A549 (cell line): ENCODE measurements around the gene ANO3.

Experiments used
- CBX8 ChIP-seq: fragments of 200-600 bp; sonication (generic); IDR thresholded peaks from 2 replicates; pipeline ENCODE4 v1.6.1; 2016
- MAFK ChIP-seq: fragments of 450-650 bp; IDR thresholded peaks from 2 replicates; pipeline ENCODE4 v1.6.1; 2014; ENCODE audit not compliant: partially characterized antibody
- MYC ChIP-seq: IDR thresholded peaks from 2 replicates; pipeline ENCODE4 v1.6.1; 2012; ENCODE audit warnings: mild to moderate bottlenecking, inconsistent platforms, low read length, improper control_type of control experiment, borderline replicate concordance
- POLR2A ChIP-seq: IDR thresholded peaks from 2 replicates; pipeline ENCODE4 v1.6.1; 2012; ENCODE audit warnings: mild to moderate bottlenecking, low read length
- RFX5 ChIP-seq: fragments of 450-650 bp; IDR thresholded peaks from 2 replicates; pipeline ENCODE4 v1.7.1; 2014; ENCODE audit warnings: antibody characterized with exemption, mild to moderate bottlenecking, moderate library complexity
- ZNF302 ChIP-seq: fragments of 250-450 bp; sonication (Bioruptor Pico); IDR thresholded peaks from 2 replicates; pipeline ENCODE4 v1.9.0; 2021; ENCODE audit warnings: inconsistent platforms, mild to moderate bottlenecking, moderate library complexity
- TF ChIP-seq, protein P1 (sequence below): fragments of >200 bp; sonication (Bioruptor Twin); formaldehyde crosslinking; IDR thresholded peaks from 3 replicates; pipeline ENCODE4 v1.5.1; 2016
- TF ChIP-seq, protein P2 (sequence below): fragments of >200 bp; sonication (Bioruptor Twin); formaldehyde crosslinking; IDR thresholded peaks from 3 replicates; pipeline ENCODE4 v1.6.1; 2016
- TF ChIP-seq, protein P3 (sequence below): fragments of 200-600 bp; sonication (generic); IDR thresholded peaks from 2 replicates; pipeline ENCODE4 v1.6.1; 2016; ENCODE audit warnings: antibody characterized with exemption, mild to moderate bottlenecking, moderate library complexity

- no peak for TF ChIP-seq RFX5
- no peak for TF ChIP-seq ZNF302 (CRISPR knock-in tag)
- no peak for TF ChIP-seq POLR2A
- TF ChIP-seq, protein P1, sequence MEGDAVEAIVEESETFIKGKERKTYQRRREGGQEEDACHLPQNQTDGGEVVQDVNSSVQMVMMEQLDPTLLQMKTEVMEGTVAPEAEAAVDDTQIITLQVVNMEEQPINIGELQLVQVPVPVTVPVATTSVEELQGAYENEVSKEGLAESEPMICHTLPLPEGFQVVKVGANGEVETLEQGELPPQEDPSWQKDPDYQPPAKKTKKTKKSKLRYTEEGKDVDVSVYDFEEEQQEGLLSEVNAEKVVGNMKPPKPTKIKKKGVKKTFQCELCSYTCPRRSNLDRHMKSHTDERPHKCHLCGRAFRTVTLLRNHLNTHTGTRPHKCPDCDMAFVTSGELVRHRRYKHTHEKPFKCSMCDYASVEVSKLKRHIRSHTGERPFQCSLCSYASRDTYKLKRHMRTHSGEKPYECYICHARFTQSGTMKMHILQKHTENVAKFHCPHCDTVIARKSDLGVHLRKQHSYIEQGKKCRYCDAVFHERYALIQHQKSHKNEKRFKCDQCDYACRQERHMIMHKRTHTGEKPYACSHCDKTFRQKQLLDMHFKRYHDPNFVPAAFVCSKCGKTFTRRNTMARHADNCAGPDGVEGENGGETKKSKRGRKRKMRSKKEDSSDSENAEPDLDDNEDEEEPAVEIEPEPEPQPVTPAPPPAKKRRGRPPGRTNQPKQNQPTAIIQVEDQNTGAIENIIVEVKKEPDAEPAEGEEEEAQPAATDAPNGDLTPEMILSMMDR: no peak
- no peak for TF ChIP-seq MAFK
- TF ChIP-seq, protein P2, sequence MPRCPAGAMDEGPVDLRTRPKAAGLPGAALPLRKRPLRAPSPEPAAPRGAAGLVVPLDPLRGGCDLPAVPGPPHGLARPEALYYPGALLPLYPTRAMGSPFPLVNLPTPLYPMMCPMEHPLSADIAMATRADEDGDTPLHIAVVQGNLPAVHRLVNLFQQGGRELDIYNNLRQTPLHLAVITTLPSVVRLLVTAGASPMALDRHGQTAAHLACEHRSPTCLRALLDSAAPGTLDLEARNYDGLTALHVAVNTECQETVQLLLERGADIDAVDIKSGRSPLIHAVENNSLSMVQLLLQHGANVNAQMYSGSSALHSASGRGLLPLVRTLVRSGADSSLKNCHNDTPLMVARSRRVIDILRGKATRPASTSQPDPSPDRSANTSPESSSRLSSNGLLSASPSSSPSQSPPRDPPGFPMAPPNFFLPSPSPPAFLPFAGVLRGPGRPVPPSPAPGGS: no peak
- no peak for TF ChIP-seq CBX8
- TF ChIP-seq MYC: no peak
- TF ChIP-seq, protein P3, sequence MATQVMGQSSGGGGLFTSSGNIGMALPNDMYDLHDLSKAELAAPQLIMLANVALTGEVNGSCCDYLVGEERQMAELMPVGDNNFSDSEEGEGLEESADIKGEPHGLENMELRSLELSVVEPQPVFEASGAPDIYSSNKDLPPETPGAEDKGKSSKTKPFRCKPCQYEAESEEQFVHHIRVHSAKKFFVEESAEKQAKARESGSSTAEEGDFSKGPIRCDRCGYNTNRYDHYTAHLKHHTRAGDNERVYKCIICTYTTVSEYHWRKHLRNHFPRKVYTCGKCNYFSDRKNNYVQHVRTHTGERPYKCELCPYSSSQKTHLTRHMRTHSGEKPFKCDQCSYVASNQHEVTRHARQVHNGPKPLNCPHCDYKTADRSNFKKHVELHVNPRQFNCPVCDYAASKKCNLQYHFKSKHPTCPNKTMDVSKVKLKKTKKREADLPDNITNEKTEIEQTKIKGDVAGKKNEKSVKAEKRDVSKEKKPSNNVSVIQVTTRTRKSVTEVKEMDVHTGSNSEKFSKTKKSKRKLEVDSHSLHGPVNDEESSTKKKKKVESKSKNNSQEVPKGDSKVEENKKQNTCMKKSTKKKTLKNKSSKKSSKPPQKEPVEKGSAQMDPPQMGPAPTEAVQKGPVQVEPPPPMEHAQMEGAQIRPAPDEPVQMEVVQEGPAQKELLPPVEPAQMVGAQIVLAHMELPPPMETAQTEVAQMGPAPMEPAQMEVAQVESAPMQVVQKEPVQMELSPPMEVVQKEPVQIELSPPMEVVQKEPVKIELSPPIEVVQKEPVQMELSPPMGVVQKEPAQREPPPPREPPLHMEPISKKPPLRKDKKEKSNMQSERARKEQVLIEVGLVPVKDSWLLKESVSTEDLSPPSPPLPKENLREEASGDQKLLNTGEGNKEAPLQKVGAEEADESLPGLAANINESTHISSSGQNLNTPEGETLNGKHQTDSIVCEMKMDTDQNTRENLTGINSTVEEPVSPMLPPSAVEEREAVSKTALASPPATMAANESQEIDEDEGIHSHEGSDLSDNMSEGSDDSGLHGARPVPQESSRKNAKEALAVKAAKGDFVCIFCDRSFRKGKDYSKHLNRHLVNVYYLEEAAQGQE: no peak
Observed at GRCh38 chr11:26474401-26474800, 142.5 kb downstream of the ANO3 start.
